HAP-1 (cell line): ENCODE measurements around the gene CELF3.
A peak's percentile ranks its signal among the peaks of the same experiment; 100 is the strongest.

ENCODE experiments used
- DNase-seq, 2 experiments: peaks; one replicate each; pipeline ENCODE4 v3.0.0-alpha.2; 2016 to 2020; ENCODE audit warnings: low spot score in 2 of 2
- H3K27me3 ChIP-seq: fragments of 250-450 bp; sonication (Bioruptor Pico); 2 replicates; pipeline ENCODE4 v1.5.1; 2020; ENCODE audit warnings: low read depth, mild to moderate bottlenecking, moderate library complexity
- H3K36me3 ChIP-seq: fragments of 250-450 bp; sonication (Bioruptor Pico); replicated peaks from 2 replicates; pipeline ENCODE4 v1.5.1; 2020; ENCODE audit warnings: mild to moderate bottlenecking
- H3K4me1 ChIP-seq: fragments of 250-450 bp; sonication (Bioruptor Pico); 2 replicates; pipeline ENCODE4 v1.5.1; 2020; ENCODE audit warnings: mild to moderate bottlenecking
- H3K4me3 ChIP-seq: fragments of 250-450 bp; sonication (Bioruptor Pico); 2 replicates; pipeline ENCODE4 v1.5.1; 2020; ENCODE audit warnings: mild to moderate bottlenecking, moderate library complexity
- H3K9me3 ChIP-seq: fragments of 250-450 bp; sonication (Bioruptor Pico); 2 replicates; pipeline ENCODE4 v1.5.1; 2020; ENCODE audit warnings: mild to moderate bottlenecking, moderate library complexity
- in situ Hi-C: fragments of 300-500 bp; cut with MboI; formaldehyde crosslinking; loops from 3 replicates; pipeline ENCODE4 v1.14.3; 2020; ENCODE audit warnings: low sequenced_read_pairs, inconsistent platforms, mixed read lengths

Gene CELF3

DNA sequence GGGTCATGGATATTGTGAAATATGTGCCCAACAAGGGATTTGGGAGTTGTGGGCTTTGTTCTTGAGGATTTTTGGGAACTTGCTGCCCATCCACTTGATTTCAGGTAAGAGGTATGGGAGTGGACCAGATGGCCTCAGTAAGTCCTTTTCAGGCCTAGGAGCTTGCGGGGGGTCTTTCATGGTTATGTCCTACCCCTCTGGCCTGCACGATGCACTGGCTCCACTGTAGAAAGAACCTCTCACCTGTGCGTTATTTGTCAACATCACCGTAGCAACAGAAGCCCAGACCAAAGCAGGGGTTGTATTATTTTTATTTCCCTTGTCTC is 13.3 kb upstream of the CELF3 start:
- H3K4me3 ChIP-seq, result no peak overlapping the region
- H3K4me1 ChIP-seq, result no peaks in the 10 kb centered on the region
- H3K9me3 ChIP-seq, result no peaks in the 10 kb centered on the region
- H3K27me3 ChIP-seq, result no peaks in the 10 kb centered on the region; the same call in 1 of the 2 replicates
- DNase-seq, result no peak
- no peaks in the 10 kb centered on the region for H3K36me3 ChIP-seq
- in situ Hi-C loops, result no loop called here

DNA sequence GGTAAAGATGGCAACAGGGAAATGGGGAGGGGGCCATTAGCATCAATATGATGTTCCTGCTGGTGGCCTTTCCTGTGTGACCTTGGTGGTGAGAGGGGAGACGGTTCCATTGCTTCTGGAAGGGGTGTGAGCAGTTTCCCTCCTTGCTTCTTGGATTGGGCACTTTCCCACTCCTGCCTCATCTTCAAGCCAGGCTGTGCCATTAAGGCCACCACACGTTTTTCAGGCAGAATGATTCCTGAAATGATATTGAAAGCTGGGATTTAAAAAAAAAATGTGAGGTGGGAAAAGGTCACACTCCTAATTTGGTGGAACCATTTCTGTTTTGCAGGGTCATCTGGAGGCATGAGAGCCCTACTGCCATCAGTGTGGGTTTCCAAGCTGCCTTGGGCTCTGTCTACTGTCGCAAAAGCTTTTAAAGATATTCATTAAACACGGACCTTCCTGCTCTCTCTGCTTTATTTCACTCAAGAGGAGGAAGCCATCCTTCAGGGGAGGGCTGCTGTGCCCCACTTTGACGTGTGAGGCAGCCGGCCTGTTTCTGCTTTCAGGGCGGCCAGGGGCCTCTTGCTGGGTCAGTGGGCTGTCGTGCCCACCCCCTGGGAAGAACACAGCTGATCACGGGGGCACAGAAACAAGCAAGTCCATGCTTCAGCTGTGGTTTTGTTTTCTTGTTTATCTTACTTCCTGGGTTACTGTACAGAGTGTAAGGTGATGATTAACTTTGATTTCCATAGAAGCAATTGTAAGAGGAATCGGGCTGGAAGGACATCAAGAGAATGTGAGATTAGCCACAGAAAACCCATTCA is 12.8 kb upstream of the CELF3 start:
- no peaks in the 10 kb centered on the region for H3K9me3 ChIP-seq
- no peak overlapping the region for H3K4me3 ChIP-seq
- no peak for DNase-seq
- in situ Hi-C loops, result no loop called here
- H3K36me3 ChIP-seq, result no peaks in the 10 kb centered on the region
- no peaks in the 10 kb centered on the region; the same call in 1 of the 2 replicates for H3K27me3 ChIP-seq
- no peaks in the 10 kb centered on the region; the same call in 1 of the 2 replicates for H3K4me1 ChIP-seq

DNA sequence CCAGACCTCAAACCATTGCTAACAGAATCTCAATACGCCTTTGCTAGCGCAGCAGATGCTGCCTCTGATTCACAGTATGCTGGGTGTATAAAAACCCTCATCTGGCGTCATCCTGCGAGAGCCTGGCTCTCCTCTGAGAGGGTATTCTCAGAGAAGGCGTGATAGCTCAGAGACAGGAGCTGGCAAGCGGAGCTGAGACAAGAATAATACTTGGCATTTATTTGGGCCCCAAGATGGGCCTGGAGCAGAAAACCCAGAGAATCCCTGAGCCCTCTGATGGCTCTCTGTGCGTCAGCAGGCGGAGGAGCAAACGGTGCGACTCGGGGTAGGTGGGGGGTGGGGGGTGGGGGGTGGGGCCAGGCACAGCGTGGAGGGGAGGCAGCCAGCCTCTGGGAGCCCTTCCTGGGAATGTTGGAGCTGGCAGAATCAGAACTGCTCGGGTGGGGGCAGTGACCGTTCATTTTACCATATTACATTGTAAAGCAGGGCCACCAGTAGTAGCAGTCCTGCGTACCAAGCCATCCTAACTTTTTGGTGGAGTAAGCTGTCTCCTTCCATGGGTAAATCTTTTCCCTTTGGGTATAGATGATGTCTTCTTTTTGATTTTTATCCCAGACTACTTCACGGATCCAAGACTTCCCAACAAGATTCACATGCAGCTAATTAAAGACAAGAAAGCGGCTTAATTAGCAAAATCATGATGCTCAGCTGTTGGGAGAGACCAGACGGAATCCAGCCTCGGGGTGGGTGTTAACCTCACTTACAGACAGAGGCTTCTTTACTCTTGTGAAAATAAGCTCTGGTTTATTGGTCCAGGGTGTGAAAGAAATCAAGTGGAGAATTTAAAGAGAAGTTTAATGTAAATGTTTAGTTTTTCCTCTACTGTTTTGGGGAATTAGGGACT is 11.8 kb upstream of the CELF3 start:
- in situ Hi-C loops, result no loop called here
- no peaks in the 10 kb centered on the region for H3K36me3 ChIP-seq

DNA sequence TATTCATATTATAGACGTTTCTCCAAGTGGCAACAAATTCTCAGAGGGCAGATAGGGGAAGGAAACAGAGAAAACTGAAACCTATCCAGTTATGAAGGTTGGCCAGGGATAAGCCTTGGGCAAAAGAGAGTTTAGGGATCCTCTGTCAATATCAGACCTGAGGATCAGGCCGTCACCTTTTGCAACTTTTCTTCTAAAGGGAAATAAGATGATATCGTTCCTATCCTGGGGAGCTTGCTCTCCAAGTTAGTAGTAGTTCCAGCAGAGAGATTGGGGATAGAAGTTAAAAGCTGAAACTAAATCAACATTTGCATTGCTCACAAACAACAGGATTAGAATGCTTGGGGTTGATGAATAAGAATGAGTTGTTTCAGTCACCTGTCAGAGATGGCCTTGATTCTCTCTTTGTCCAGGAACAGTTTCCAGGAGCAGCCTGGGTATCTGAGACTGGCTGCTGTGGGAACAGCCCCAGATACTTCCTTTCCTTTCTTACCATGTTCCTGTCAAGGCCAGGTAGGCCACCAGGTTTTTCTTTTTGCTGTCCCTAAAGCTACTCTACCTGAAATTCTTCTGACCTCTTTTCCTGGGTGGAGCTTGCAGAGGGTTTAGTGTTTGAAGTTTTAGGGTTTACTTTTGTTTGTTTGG is 7.2 kb upstream of the CELF3 start:
- Histone ChIP-seq H3K4me3 (no peak overlapping the region), H3K36me3 (no peaks in the 10 kb centered on the region), H3K27me3 (peaks cover 23% of the 10 kb centered on the region), H3K9me3 (no peaks in the 10 kb centered on the region), H3K4me1 (peaks cover 6% of the 10 kb centered on the region; the same call in 1 of the 2 replicates)
- in situ Hi-C loops, result no loop called here
- no peak for DNase-seq

More for the DNA sequence above, 11.8 kb upstream of the CELF3 start:
- no peak overlapping the region for H3K4me3 ChIP-seq
- no peaks in the 10 kb centered on the region for H3K9me3 ChIP-seq
- peaks cover 6% of the 10 kb centered on the region; the same call in 1 of the 2 replicates for H3K4me1 ChIP-seq
- H3K27me3 ChIP-seq, result no peaks in the 10 kb centered on the region; the same call in 1 of the 2 replicates
- DNase-seq, result no peak

DNA sequence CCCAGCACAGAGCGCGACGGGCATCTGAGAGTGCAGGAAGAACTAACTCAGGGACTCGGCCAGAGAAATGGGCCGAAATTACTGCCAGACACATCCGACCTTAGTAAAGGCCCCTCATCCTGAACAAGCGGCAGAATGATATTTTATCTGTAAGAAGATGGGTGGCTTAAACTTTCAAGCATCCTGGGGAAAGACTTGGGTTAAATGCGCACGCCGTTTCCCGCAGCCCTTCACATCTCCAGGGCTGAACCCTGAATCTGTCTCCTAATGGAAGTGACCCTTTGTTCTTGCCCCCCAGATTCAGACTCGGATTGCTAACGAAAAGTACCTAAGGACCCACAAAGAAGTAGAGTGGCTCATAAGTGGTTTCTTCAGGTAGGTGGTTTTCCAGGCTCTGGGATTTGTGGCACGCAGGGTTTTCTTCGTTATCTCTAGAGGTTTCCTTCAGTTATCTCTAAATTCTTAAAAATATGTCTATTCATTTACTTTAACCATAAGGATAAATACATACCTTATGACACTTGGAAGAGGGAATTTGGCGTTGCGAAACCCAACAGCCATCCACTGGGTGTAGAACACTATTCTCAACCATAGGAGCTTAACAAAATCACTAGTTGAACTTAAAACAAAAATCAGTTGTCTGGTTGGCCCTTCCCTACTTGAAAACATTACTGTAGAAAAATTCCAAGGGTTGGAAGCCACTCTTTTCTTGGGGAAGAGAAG is 5.3 kb upstream of the CELF3 start:
- H3K4me1 ChIP-seq, result peaks cover 9% of the 10 kb centered on the region; the same call in 1 of the 2 replicates
- H3K36me3 ChIP-seq, result no peaks in the 10 kb centered on the region
- peaks cover 30% of the 10 kb centered on the region for H3K27me3 ChIP-seq
- in situ Hi-C loops, result no loop called here
- DNase-seq, result no peak
- H3K4me3 ChIP-seq, result peak overlapping the region; percentile 19
- H3K9me3 ChIP-seq, result no peaks in the 10 kb centered on the region

DNA sequence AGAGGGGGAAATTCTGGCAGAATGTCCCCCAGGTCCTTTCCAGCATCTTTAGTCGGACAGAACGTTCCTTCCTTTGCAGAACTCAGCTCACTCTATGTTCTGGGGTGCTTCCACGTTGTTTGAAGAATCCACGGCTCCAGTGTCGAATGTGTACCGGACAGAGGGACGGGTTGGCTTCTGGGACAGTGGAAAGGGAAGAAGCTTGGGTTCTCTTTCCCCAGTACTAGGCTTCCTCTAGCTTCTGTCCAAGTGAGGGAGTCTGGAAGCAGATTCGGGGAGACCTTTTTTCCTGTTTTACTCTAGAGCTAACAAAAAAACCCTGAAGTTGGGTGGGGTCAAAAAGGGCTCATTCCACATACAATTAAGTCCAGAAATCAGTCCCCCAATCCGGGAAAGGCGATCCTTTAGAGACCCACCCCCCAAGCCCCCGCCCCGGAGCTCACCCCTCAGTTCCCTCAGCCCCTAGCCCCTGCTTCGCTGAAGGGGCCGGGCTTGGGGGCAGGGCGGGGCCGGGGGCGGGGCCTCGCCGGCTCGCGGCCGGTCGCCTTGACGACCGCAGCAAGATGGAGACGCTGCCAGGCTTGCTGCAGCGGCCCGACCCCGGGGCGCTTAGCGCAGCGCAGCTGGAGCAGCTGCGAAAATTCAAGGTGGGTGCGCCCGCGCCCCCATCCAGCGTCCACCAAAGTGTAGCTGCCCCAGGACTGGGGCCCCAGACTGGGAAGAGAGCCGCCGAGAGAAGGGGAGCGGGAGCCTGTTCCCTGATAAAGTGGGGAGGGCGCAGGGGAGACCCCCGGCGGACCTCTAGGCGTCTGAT is 4.6 kb upstream of the CELF3 start, which contains the start of gene RIIAD1:
RIIAD1 (plus strand) TSS at position 549 of the 814 bp plus-strand sequence; CDS start at position 564, 15 bp downstream.
- Histone ChIP-seq H3K4me1 (peaks cover 11% of the 10 kb centered on the region; the same call in 1 of the 2 replicates), H3K9me3 (no peaks in the 10 kb centered on the region), H3K4me3 (peak within 1 kb of the TSS; percentile 19), H3K36me3 (no peaks in the 10 kb centered on the region), H3K27me3 (peaks cover 31% of the 10 kb centered on the region)
- peak in 1 of 2 experiments; percentile 52 for DNase-seq
- in situ Hi-C loops, result no loop called here

DNA sequence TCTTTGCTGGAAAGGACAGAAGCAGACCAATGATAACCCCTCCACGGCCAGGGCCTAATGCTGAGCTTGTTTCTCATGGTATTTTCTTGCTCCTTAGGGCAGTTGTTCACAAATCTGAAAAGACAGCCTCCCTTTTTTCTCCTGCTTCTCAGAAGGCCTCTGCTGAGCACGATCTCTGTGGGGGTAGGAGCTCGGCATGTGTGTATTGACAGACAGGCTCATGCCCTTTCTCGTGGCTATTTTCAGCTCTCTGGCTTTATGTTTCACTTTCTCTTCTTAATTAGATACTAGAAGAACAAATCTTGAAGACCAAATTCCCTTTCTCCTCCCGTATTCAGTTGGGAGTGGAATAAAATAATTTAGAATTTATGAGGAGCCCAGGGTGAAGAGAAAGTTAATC is 4.0 kb upstream of the CELF3 start:
- Histone ChIP-seq H3K4me1 (peaks cover 11% of the 10 kb centered on the region; the same call in 1 of the 2 replicates), H3K9me3 (no peaks in the 10 kb centered on the region), H3K27me3 (peaks cover 31% of the 10 kb centered on the region), H3K4me3 (no peak overlapping the region), H3K36me3 (no peaks in the 10 kb centered on the region)
- DNase-seq, result no peak
- in situ Hi-C loops, result no loop called here

DNA sequence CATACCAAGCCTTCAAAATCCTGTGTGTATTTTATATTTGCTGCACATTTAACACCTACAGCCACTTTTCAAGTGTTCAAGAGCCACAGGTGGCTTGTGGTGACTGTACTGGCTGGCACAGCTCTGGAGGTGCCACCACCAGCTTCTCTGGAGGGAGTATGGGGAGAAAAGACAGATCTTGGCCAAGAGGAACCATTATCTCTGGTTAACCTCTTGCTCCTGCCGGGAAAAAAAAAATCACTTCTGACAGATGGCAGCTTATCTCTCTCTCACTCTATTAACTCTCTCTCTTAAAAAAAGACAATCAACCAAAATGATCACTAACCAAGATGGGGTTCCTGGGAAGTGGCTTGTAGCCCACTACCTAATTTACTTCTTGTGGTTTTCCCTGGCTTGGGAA is 3.5 kb upstream of the CELF3 start:
- Histone ChIP-seq H3K4me1 (peaks cover 11% of the 10 kb centered on the region; the same call in 1 of the 2 replicates), H3K9me3 (no peaks in the 10 kb centered on the region), H3K27me3 (peaks cover 31% of the 10 kb centered on the region), H3K4me3 (no peak overlapping the region), H3K36me3 (no peaks in the 10 kb centered on the region)
- no peak for DNase-seq
- in situ Hi-C loops, result no loop called here

DNA sequence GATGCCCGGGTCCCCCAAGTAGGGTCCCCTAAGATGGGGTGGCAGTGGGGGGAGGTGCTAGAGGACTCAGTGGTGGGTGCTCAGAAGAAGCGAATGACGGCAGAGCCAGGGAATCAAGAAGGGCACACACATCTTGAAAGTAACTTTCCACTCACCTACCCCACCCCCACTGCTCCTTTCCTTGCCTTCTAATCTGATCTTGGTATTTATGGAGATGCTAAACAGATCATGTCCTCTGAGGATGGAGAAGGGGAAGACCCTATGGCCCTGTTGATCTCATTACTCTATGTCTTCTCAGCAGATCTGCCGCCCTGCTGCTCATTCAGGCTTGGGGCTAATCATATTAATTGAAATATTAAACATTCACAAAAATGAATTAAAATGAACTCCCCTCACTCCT is 2.1 kb upstream of the CELF3 start:
- H3K36me3 ChIP-seq, result no peaks in the 10 kb centered on the region
- H3K4me3 ChIP-seq, result no peak overlapping the region
- DNase-seq, result no peak
- no peaks in the 10 kb centered on the region for H3K9me3 ChIP-seq
- in situ Hi-C loops, result no loop called here
- peaks cover 6% of the 10 kb centered on the region; the same call in 1 of the 2 replicates for H3K4me1 ChIP-seq
- peaks cover 31% of the 10 kb centered on the region for H3K27me3 ChIP-seq

DNA sequence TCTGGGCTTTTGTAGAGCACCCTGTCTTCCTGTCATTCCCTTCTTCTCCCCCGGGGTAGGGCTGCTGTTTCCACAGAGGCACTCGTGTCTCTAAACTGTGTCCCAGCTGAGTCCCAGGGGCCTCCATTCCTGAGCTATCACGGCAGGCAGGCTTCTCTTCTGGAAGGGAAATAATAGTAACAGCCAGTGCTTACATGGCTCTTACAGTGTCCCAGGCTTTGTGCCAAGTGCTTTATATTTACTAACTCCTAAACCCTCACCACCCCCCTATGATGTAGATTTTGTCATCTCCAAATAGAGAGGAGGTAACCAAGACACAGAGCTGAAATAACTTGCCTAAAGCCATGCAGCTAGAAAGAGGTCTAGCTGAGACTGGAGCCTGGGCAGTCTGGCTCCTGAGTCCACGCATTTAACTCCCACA is 1.4 kb upstream of the CELF3 start:
- Histone ChIP-seq H3K4me3 (no peak overlapping the region), H3K36me3 (no peaks in the 10 kb centered on the region), H3K4me1 (0 out of 2 replicates have a peak, but pooled peaks cover 5% of the 10 kb centered on the region), H3K9me3 (no peaks in the 10 kb centered on the region), H3K27me3 (peaks cover 31% of the 10 kb centered on the region)
- DNase-seq, result no peak
- in situ Hi-C loops, result no loop called here

DNA sequence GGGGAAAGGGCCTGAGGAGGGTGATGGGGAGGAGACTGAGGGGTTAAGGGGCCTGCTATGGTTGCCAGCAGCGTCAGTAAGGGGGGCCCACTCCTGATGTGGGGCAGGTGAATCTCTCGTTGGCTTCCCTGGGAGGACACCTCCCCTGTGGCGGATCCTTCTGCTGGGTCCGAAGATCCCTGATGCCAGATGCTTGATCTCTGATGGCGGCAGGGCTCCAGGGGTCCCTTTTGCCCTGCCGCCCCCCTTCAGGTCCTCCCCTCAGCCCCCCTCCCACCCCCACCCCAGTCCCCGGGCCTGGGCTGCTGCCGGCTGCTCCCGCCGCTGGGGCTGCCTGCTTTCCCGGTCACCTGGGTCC is 219 bp downstream of the CELF3 start:
- Histone ChIP-seq H3K36me3 (no peaks in the 10 kb centered on the region), H3K4me1 (0 out of 2 replicates have a peak, but pooled peaks cover 5% of the 10 kb centered on the region), H3K27me3 (peaks cover 25% of the 10 kb centered on the region), H3K9me3 (no peaks in the 10 kb centered on the region), H3K4me3 (no peak overlapping the region)
- no peak for DNase-seq
- in situ Hi-C loops, result no loop called here

DNA sequence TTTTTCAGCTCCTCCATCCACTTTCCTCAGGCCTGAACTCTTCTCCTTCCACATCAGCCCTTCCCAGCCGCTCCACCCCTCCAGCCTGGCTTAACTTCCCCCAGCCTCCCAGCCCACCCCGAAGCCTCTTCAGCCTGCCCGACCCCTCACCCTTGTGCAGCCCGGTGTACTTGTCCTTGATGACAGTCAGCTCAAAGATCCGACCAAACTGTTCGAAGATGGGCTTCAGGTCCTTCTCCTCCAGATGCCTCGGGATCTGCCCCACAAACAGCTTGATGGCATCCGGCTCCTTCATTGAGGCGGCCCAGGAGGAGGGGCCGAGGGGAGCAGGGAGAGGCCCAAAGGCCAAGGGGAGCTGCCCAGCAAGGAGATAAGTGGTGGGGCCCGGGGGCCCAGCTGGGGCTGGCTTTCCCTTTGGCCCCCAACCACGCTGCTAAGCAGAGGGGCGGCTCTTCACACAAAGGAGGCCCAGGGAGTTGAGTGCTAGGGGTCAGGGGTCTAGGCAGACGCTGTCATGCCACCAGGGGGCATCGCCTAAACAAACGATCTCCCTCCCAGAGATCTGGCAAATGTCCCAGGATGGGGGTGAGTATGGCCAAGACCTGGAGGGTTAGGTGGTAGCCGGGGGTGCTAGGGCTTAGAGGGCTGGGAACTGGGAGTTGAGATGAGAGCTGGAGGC is 738 bp downstream of the CELF3 start:
- Histone ChIP-seq H3K9me3 (no peaks in the 10 kb centered on the region), H3K4me3 (no peak overlapping the region), H3K27me3 (peaks cover 23% of the 10 kb centered on the region), H3K4me1 (0 out of 2 replicates have a peak, but pooled peaks cover 5% of the 10 kb centered on the region), H3K36me3 (no peaks in the 10 kb centered on the region)
- peak in 1 of 2 experiments; percentile 64 for DNase-seq
- in situ Hi-C loops, result no loop called here
